ENCODE measurements around the gene NUS1. TPM values are rescaled to one million over a fixed set of nuclear protein-coding genes. Genes with fewer than 3 reads are reported as not detected.
"Not testable (repeated sequence)": the region's sequence is repeated elsewhere in the genome, so short reads cannot be mapped to it uniquely, and the experiment has no call there.

The NUS1 gene
- total and polyA plus RNA-seq, 9 of the 15 experiments (the other 6 are each of a cell fraction or from before 2014, with no cell fraction given), result 16.3 to 53.7 (median 26.4) TPM

DNA sequence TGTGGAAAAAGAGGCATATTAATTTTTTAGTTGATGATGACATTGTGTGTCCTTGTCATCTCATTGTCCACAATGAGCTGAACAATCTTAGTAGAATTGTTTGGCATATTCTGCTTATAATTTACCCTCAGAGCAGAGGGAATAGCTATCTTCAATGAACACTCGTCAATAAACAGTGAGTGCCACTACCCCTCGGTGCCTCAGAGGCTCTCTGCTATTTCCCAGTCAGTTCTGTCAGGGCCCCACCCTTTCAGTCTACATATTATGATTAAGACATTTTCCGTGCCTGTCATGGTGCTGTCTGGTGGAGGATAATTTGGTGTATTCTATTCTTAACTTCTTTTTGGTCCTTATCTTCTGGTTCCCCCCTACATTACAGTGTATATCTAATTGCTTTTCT lies 31.2 kb downstream of the NUS1 start (continued):
- TF ChIP-seq SIX5 (IDR thresholded peaks at IDR 0.05; ENCODE audit: borderline replicate concordance in 1 of 2, insufficient read depth in 1 of 2, low read depth in 1 of 2, low read length in 2 of 2), result no peak
- TF ChIP-seq, protein P1, sequence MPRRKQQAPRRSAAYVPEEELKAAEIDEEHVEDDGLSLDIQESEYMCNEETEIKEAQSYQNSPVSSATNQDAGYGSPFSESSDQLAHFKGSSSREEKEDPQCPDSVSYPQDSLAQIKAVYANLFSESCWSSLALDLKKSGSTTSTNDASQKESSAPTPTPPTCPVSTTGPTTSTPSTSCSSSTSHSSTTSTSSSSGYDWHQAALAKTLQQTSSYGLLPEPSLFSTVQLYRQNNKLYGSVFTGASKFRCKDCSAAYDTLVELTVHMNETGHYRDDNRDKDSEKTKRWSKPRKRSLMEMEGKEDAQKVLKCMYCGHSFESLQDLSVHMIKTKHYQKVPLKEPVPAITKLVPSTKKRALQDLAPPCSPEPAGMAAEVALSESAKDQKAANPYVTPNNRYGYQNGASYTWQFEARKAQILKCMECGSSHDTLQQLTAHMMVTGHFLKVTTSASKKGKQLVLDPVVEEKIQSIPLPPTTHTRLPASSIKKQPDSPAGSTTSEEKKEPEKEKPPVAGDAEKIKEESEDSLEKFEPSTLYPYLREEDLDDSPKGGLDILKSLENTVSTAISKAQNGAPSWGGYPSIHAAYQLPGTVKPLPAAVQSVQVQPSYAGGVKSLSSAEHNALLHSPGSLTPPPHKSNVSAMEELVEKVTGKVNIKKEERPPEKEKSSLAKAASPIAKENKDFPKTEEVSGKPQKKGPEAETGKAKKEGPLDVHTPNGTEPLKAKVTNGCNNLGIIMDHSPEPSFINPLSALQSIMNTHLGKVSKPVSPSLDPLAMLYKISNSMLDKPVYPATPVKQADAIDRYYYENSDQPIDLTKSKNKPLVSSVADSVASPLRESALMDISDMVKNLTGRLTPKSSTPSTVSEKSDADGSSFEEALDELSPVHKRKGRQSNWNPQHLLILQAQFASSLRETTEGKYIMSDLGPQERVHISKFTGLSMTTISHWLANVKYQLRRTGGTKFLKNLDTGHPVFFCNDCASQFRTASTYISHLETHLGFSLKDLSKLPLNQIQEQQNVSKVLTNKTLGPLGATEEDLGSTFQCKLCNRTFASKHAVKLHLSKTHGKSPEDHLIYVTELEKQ (CRISPR knock-in tag; IDR thresholded peaks at IDR 0.05), result no peak

DNA sequence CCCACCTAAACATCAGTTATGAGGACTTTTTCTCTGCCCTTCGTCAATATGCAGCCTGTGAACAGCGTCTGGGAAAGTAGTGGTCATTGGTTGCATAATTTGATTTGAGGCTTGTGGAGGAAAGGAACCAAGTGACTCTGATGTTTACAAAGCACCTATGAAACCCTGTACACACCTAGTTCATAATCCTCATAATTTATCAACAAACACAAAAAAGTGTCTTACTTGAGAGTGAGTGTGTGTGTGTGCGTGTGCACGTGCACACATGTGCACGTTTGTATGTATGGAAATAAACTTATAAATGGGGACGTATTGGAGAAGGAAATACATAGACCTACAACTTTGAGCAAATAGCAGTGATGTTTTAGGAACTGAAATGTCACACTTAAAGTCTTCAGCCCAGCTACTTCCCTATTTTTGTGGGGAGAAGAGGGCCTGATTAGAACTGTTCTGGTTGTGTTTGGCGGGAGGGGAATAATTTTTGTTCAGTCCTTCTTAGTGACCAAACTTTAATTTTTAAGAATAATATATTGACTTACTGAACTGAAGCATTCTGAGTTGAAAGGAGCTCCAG lies 31.8 kb downstream of the NUS1 start:
- intact Hi-C loops (cut with micrococcal nuclease), result not testable (repeated sequence)

More for the DNA sequence above, 31.8 kb downstream of the NUS1 start:
- H3K9me3 ChIP-seq (replicated peaks; ENCODE audit: control insufficient read depth, insufficient read depth, low read depth, low read length); H3K79me2 ChIP-seq (ENCODE audit: control insufficient read depth, insufficient read depth, low read length); DNase-seq (ENCODE audit: extremely low read depth in 1 of 4, low spot score in 3 of 4); FAIRE-seq; H3K4me3 ChIP-seq; H3K27me3 ChIP-seq (ENCODE audit: control insufficient read depth in 2 of 2, insufficient read depth in 2 of 2, low read length in 2 of 2); CTCF ChIA-PET (ENCODE audit: low intra/inter-chr PET ratio); H3K9ac ChIP-seq (ENCODE audit: insufficient read depth in 1 of 2, low read depth in 2 of 2, low read length in 2 of 2); ATAC-seq; BruUV-seq (replicated peaks); in situ Hi-C loops (cut with MboI); H3K27ac ChIP-seq (ENCODE audit: extremely low read depth, low read depth, low read length); POLR2A ChIA-PET; H3K4me1 ChIP-seq (replicated peaks in 1 of 2; ENCODE audit: control insufficient read depth in 2 of 2, insufficient read depth in 2 of 2, low read length in 2 of 2); H3K9me1 ChIP-seq (ENCODE audit: control insufficient read depth, insufficient read depth, low read length); H2AFZ ChIP-seq (ENCODE audit: low read depth, low read length); H3K4me2 ChIP-seq (ENCODE audit: insufficient read depth, low read length); H4K20me1 ChIP-seq (replicated peaks; ENCODE audit: control insufficient read depth, insufficient read depth, low read length): not testable (repeated sequence)
- 66% methylated on average over 6 of the region's 7 CpGs for WGBS (ENCODE audit: insufficient coverage, low coverage, missing lambda C conversion rate)
- H3K36me3 ChIP-seq (ENCODE audit: control insufficient read depth, insufficient read depth, low read length), result peaks cover 50% of the 10 kb centered on the region
